PFSK-1 (cell line): ENCODE measurements around the gene RHEB.

ENCODE experiments used
- FOXP2 ChIP-seq: optimal IDR thresholded peaks from 2 replicates; pipeline ENCODE3; 2011; ENCODE audit warnings: borderline replicate concordance, control low read depth, inconsistent platforms; ENCODE audit not compliant: insufficient read depth; ENCODE audit errors: extremely low read length, extremely low read depth
- POLR2AphosphoS5 ChIP-seq: IDR thresholded peaks from 2 replicates; pipeline ENCODE4 v1.6.1; 2012; ENCODE audit warnings: low read depth, mild to moderate bottlenecking, control low read depth, low read length, moderate library complexity
- SIN3A ChIP-seq: IDR thresholded peaks from 2 replicates; pipeline ENCODE4 v1.6.1; 2012; ENCODE audit warnings: mild to moderate bottlenecking, low read length, moderate library complexity, borderline replicate concordance; ENCODE audit not compliant: insufficient read depth
- TAF1 ChIP-seq: IDR thresholded peaks from 2 replicates; pipeline ENCODE4 v1.6.1; 2012; ENCODE audit warnings: low read length, control low read depth, borderline replicate concordance; ENCODE audit not compliant: insufficient read depth
- TF ChIP-seq, protein P1 (sequence below), 2 experiments: IDR thresholded peaks; 2 replicates each; pipeline versions ENCODE4 v1.6.1 to v1.8.0; 2011 to 2012; ENCODE audit warnings: low read depth in 2 of 2, low read length in 2 of 2, control low read depth in 1 of 2, inconsistent platforms in 1 of 2, mild to moderate bottlenecking in 1 of 2, moderate library complexity in 1 of 2; ENCODE audit not compliant: insufficient read depth in 1 of 2

Gene RHEB

GRCh38 chr7:151432658-151433521 is 86.8 kb downstream of the RHEB start:
- no peak for TF ChIP-seq POLR2AphosphoS5
- no peak for TF ChIP-seq SIN3A
- TF ChIP-seq TAF1 = no peak
- TF ChIP-seq, protein P1, sequence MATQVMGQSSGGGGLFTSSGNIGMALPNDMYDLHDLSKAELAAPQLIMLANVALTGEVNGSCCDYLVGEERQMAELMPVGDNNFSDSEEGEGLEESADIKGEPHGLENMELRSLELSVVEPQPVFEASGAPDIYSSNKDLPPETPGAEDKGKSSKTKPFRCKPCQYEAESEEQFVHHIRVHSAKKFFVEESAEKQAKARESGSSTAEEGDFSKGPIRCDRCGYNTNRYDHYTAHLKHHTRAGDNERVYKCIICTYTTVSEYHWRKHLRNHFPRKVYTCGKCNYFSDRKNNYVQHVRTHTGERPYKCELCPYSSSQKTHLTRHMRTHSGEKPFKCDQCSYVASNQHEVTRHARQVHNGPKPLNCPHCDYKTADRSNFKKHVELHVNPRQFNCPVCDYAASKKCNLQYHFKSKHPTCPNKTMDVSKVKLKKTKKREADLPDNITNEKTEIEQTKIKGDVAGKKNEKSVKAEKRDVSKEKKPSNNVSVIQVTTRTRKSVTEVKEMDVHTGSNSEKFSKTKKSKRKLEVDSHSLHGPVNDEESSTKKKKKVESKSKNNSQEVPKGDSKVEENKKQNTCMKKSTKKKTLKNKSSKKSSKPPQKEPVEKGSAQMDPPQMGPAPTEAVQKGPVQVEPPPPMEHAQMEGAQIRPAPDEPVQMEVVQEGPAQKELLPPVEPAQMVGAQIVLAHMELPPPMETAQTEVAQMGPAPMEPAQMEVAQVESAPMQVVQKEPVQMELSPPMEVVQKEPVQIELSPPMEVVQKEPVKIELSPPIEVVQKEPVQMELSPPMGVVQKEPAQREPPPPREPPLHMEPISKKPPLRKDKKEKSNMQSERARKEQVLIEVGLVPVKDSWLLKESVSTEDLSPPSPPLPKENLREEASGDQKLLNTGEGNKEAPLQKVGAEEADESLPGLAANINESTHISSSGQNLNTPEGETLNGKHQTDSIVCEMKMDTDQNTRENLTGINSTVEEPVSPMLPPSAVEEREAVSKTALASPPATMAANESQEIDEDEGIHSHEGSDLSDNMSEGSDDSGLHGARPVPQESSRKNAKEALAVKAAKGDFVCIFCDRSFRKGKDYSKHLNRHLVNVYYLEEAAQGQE (IDR thresholded peaks at IDR 0.05; ENCODE audit: insufficient read depth in 1 of 2, low read depth in 2 of 2, low read length in 2 of 2) = no peak
- no peak for TF ChIP-seq FOXP2

- TF ChIP-seq TAF1 (no peak), FOXP2 (no peak), POLR2AphosphoS5 (no peak), SIN3A (no peak)
- TF ChIP-seq, protein P1 (IDR thresholded peaks at IDR 0.05; ENCODE audit: insufficient read depth in 1 of 2, low read depth in 2 of 2, low read length in 2 of 2) = no peak
These were observed 87.9 kb downstream of the RHEB start for GRCh38 chr7:151431768-151432311.

GRCh38 chr7:151431281-151431767 is 88.4 kb downstream of the RHEB start:
- TF ChIP-seq FOXP2 = no peak
- no peak for TF ChIP-seq TAF1
- TF ChIP-seq, protein P1 (IDR thresholded peaks at IDR 0.05; ENCODE audit: insufficient read depth in 1 of 2, low read depth in 2 of 2, low read length in 2 of 2) = no peak
- no peak for TF ChIP-seq SIN3A
- TF ChIP-seq POLR2AphosphoS5 = no peak

DNA sequence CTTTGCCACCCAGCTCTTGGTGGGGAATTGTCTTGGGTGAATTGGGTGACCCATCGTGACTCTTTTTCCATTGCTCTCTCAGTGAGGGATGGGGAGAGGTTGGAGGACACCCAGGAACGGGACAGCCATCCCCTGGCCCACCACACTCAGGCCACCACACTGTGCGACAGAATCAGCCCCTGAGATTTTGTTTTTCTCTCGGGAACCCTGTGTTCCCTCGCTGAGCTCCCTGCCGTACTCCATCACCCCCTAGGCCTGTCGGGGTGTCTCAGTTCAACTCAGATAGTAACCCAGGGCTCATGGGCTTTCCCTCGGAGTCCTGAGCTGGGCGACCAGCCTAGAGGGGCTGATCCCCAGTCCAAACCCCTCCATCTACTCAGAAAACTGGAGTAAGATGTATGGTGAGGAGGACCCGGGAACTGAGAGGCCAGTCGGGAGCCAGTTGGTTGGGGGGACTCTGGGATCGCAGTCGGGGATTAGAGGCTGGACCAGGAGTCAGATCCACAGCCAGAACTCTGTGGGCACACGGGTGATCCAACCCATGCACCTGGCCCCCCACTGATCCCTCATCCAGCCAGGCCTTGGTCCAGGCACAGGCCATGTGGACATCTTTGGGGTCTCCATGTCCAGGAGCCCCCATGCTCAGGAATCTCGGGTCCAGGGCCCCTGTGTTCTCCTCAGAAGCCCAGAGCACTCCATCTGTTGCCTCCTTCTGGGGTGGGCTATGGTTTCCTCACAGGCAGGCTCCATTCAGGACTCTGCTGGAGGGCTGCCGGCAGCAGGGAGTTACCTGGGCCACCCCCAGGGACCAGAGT is 89.1 kb downstream of the RHEB start:
- no peak for TF ChIP-seq POLR2AphosphoS5
- no peak for TF ChIP-seq SIN3A
- TF ChIP-seq FOXP2 = no peak

- TF ChIP-seq FOXP2 (no peak), TAF1 (no peak), POLR2AphosphoS5 (no peak), SIN3A (no peak)
These were observed 89.9 kb downstream of the RHEB start for GRCh38 chr7:151429560-151430331.
